ENCODE measurements around the gene SFXN5. TPM values are rescaled to one million over a fixed set of nuclear protein-coding genes. Genes with fewer than 3 reads are reported as not detected.

SFXN5 gene
- total and polyA plus RNA-seq, 2 of the 4 experiments (the other 2 are of a cell fraction): 8.6 to 17.0 TPM

- BruUV-seq (replicated peaks): no TSS peak
- DNase-seq: no peak
- Histone ChIP-seq H2BK120ac (ENCODE audit: low read depth, low read length) (no peak overlapping the region), H2AK5ac (ENCODE audit: low read depth, low read length) (no peak overlapping the region), H3K4me2 (ENCODE audit: low read depth, low read length) (no peak overlapping the region), H3K9me3 (ENCODE audit: control insufficient read depth, insufficient read depth, low read length) (no peaks in the 10 kb centered on the region), H3K9me1 (ENCODE audit: insufficient read depth, low read length) (peaks cover 11% of the 10 kb centered on the region; the same call in 1 of the 2 replicates), H2AFZ (replicated peaks; ENCODE audit: low read length, poor library complexity) (no peak overlapping the region), H3K79me1 (ENCODE audit: low read depth in 1 of 2, low read length in 2 of 2) (no peaks in the 10 kb centered on the region), H3K23ac (ENCODE audit: low read depth, low read length) (no peak overlapping the region), H3K27me3 (ENCODE audit: control insufficient read depth, insufficient read depth, low read length) (no peaks in the 10 kb centered on the region), H4K5ac (ENCODE audit: low read depth, low read length) (no peak overlapping the region), H4K20me1 (ENCODE audit: insufficient read depth, low read length) (no peaks in the 10 kb centered on the region), H4K91ac (ENCODE audit: insufficient read depth, low read depth, low read length) (no peak overlapping the region), H3K4ac (ENCODE audit: low read depth, low read length) (no peak overlapping the region), H3K14ac (replicated peaks; ENCODE audit: low read depth, low read length) (no peak overlapping the region), H2AK9ac (replicated peaks; ENCODE audit: low read depth, low read length, poor library complexity) (no peak overlapping the region), H3K4me1 (ENCODE audit: control insufficient read depth, insufficient read depth, low read length) (peaks cover 4% of the 10 kb centered on the region; the same call in 1 of the 2 replicates), H3K27ac (ENCODE audit: insufficient read depth, low read length) (no peak overlapping the region), H2BK15ac (ENCODE audit: low read depth, low read length) (no peak overlapping the region), H3K4me3 (ENCODE audit: insufficient read depth, low read depth, low read length) (no peak overlapping the region), H3K18ac (ENCODE audit: low read depth, low read length) (no peak overlapping the region), H3K9ac (ENCODE audit: low read depth, low read length) (no peak overlapping the region), H2BK20ac (ENCODE audit: low read depth, low read length) (no peak overlapping the region), H3K36me3 (ENCODE audit: control insufficient read depth, insufficient read depth, low read length) (no peaks in the 10 kb centered on the region; the same call in 1 of the 2 replicates), H4K8ac (ENCODE audit: low read depth in 2 of 2, low read length in 2 of 2) (no peak overlapping the region), H3K56ac (ENCODE audit: extremely low read depth, insufficient read depth, low read length) (no peak overlapping the region), H2BK5ac (ENCODE audit: low read depth, low read length, poor library complexity, severe bottlenecking) (no peak overlapping the region)
- intact Hi-C loops (cut with micrococcal nuclease): no loop called here
- ATAC-seq (ENCODE audit: low read depth): no peak
- no peak for TF ChIP-seq MAFK (IDR thresholded peaks at IDR 0.05; ENCODE audit: low read depth, low read length)
- TF ChIP-seq CTCF (conservative IDR thresholded peaks at IDR 0.05; ENCODE audit: low read depth, low read length): no peak
- no peak for TF ChIP-seq RFX5 (IDR thresholded peaks at IDR 0.05; ENCODE audit: low read depth, low read length)
- no peak for TF ChIP-seq BHLHE40 (IDR thresholded peaks at IDR 0.05; ENCODE audit: low read depth, low read length)
- TF ChIP-seq, protein P1, sequence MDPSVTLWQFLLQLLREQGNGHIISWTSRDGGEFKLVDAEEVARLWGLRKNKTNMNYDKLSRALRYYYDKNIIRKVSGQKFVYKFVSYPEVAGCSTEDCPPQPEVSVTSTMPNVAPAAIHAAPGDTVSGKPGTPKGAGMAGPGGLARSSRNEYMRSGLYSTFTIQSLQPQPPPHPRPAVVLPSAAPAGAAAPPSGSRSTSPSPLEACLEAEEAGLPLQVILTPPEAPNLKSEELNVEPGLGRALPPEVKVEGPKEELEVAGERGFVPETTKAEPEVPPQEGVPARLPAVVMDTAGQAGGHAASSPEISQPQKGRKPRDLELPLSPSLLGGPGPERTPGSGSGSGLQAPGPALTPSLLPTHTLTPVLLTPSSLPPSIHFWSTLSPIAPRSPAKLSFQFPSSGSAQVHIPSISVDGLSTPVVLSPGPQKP (IDR thresholded peaks at IDR 0.05; ENCODE audit: borderline replicate concordance, low read depth, low read length): no peak
- TF ChIP-seq RCOR1 (IDR thresholded peaks at IDR 0.05; ENCODE audit: insufficient replicate concordance, low read length): no peak
- TF ChIP-seq CEBPB (IDR thresholded peaks at IDR 0.05; ENCODE audit: low read depth, low read length): no peak
- no peak for TF ChIP-seq CHD1 (IDR thresholded peaks at IDR 0.05; ENCODE audit: low read depth, low read length)
- TF ChIP-seq MXI1 (IDR thresholded peaks at IDR 0.05; ENCODE audit: borderline replicate concordance, low read depth, low read length): no peak
- TF ChIP-seq MAZ (IDR thresholded peaks at IDR 0.05; ENCODE audit: borderline replicate concordance, low read depth, low read length): no peak
- WGBS, 2 experiments (ENCODE audit: extremely low coverage in 2 of 2, insufficient read length in 1 of 2): 91% methylated on average over 4 of the region's 11 CpGs; no CpG with 5 or more reads in 1 of the 2 experiments
- dilution Hi-C loops (cut with HindIII; ENCODE audit: low sequenced_read_pairs, unreplicated experiment): no loop called here
- in situ Hi-C loops (cut with MboI; ENCODE audit: low sequenced_read_pairs): no loop called here
- ChIA-PET CTCF (no interaction called here), POLR2A (ENCODE audit: unreplicated experiment) (no interaction called here)
Measured at GRCh38 chr2:72982781-72983499, 88.6 kb downstream of the SFXN5 start.

Data from IMR-90 (cell line).